Left lung (tissue), 10 donors: ENCODE results near the gene HDAC7. TPM values are rescaled to one million over a fixed set of nuclear protein-coding genes. Genes with fewer than 3 reads are reported as not detected.
A peak's percentile ranks its signal among the peaks of the same experiment; 100 is the strongest.

Experiments
- ATAC-seq: fragments of 200-7000 bp; cut with Tn5 transposase; one replicate; pipeline ENCODE4 v1.9.1; 2020; ENCODE audit warnings: moderate library complexity
- DNase-seq, 4 donors: peaks; one replicate each; pipeline ENCODE4 v3.0.0-alpha.2; 2013 to 2020
- H3K27ac ChIP-seq, 2 donors: fragments of 200-600 bp; sonication (generic) in 1 of 2; one replicate each; pipeline versions ENCODE4 v1.5.0 to v1.8.0; 2020 to 2021
- H3K27me3 ChIP-seq, 2 donors: fragments of 200-600 bp; sonication (generic) in 1 of 2; one replicate each; pipeline versions ENCODE4 v1.5.0 to v1.8.0; 2020 to 2021
- H3K36me3 ChIP-seq, 2 donors: fragments of 200-600 bp; sonication (generic) in 1 of 2; one replicate each; pipeline versions ENCODE4 v1.5.0 to v1.8.0; 2020 to 2021
- H3K4me1 ChIP-seq, 2 donors: fragments of 200-600 bp; one replicate each; pipeline ENCODE4 v1.8.0; 2021
- H3K4me3 ChIP-seq, 2 donors: fragments of 200-600 bp; sonication (generic) in 1 of 2; one replicate each; pipeline versions ENCODE4 v1.5.0 to v1.8.0; 2020 to 2021; ENCODE audit warnings: mild to moderate bottlenecking in 1 of 2
- H3K9me3 ChIP-seq, 2 donors: fragments of 200-600 bp; sonication (generic) in 1 of 2; one replicate each; pipeline versions ENCODE4 v1.5.0 to v1.8.0; 2020 to 2021
- CTCF ChIP-seq, 2 donors: fragments of 200-600 bp; sonication (generic) in 1 of 2; IDR thresholded peaks; one replicate each; pipeline versions ENCODE4 v1.5.0 to v1.8.0; 2021; ENCODE audit warnings: antibody characterized with exemption in 2 of 2
- intact Hi-C, 2 donors: fragments of 100-400 bp; cut with DNase I; formaldehyde crosslinking; loops; one replicate each; pipeline versions ENCODE4 v1.11.2 to v1.14.2; 2022
- polyA plus RNA-seq, 6 donors: library from polyadenylated mRNA; unstranded; fragments of 120-200 nt; gene quantifications; one replicate each; pipeline ENCODE4 v1.2.1, GENCODE V29; 2013; ENCODE audit not compliant: insufficient read length in 6 of 6
- total RNA-seq, 2 donors: library from RNA; stranded (reverse); fragmentation: NEBNext Ultra II Directional; extraction: Animal tissue kit (Norgen Biotek cat#: 25700); gene quantifications; one replicate each; pipeline ENCODE4 v1.2.1, GENCODE V29; 2021
- donor health status: DM: no; HTN: yes; CAD: no.
- donor health status: DM: no; HTN: no; CAD: no.

HDAC7 gene
- total and polyA plus RNA-seq, 8 donors = 69.1 to 115 (median 84.1) TPM

GRCh38 chr12:47772094-47772660 lies 47.5 kb downstream of the HDAC7 start:
- Histone ChIP-seq H3K4me1 (peaks cover 16 to 55% of the 10 kb centered on the region in 2 donors), H3K36me3 (no peaks in the 10 kb centered on the region), H3K9me3 (no peaks in the 10 kb centered on the region), H3K27me3 (no peaks in the 10 kb centered on the region), H3K4me3 (no peak overlapping the region), H3K27ac (no peak overlapping the region)
- DNase-seq = no peak
- no peak for TF ChIP-seq CTCF (IDR thresholded peaks at IDR 0.05)
- intact Hi-C loops = loop anchor here in 1 of 2 donors (10.0 kb wide), 1 partner anchor 63 kb away; no protein-coding TSS in a partner anchor
- no peak for ATAC-seq

DNA sequence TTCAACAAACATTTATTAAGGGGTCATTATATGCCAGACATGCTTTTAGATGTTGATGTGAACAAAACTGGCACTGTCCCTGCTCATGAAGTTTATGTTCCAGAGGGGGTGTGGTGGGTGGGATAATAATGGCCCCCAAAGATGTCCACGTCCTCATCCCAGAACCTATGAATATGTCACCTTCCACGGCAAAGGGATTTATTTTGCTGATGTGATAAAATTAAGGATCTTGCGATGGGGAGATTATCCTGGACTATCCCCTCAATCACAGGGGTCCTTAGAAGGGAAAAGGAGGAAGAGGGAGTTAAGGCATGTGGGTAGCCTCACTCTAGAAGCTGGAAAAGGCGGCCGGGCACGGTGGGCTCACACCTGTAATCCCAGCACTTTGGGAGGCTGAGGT lies 48.4 kb downstream of the HDAC7 start:
- DNase-seq = no peak
- no peaks in the 10 kb centered on the region for H3K36me3 ChIP-seq
- ATAC-seq = no peak
- no peak for TF ChIP-seq CTCF (IDR thresholded peaks at IDR 0.05)
- H3K9me3 ChIP-seq = no peaks in the 10 kb centered on the region
- intact Hi-C loops = loop anchor here in 1 of 2 donors (10.0 kb wide), 1 partner anchor 63 kb away; no protein-coding TSS in a partner anchor
- H3K4me3 ChIP-seq = no peak overlapping the region
- H3K27me3 ChIP-seq = no peaks in the 10 kb centered on the region
- H3K4me1 ChIP-seq = peaks cover 15 to 47% of the 10 kb centered on the region in 2 donors
- no peak overlapping the region for H3K27ac ChIP-seq

GRCh38 chr12:47770086-47770726 lies 49.5 kb downstream of the HDAC7 start:
- TF ChIP-seq CTCF (IDR thresholded peaks at IDR 0.05) = no peak

DNA sequence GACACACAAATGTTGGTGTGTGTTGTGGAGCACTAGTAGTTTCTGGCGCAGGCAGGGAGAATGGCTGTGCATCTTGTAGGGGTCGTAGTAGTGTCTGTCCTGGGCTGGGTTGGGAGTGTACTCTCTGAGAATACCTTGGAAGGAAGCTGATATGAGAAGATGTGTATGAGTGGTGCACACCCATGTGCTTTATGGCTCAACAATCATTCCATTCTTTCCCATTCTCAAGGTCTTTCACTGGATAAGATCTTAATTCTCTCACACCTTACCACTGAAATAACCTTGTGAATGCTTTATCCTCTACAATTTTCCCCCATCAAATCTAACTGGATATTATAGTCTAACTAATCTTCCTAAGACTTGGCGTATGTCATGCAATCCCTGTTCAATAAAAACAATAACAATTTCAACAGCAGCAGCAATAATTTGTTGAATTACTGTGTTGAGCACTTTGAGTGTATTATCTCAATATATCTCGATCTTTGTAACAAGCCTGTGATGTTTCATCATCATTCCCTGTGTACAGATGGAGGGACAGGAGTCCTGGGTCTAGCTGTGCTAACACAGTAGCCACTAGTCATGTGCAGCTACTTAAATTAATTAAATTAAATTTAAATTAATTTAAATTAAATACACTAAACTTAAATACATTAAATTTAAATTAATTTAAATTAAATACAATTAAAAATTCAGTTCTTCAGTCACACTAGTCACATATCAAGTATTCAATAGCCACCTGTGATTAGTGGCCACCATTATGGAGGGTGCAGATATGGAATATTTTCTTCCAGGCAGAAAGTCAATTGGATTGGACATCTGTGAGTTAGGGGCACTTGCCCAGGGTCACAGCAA lies 50.2 kb downstream of the HDAC7 start:
- Histone ChIP-seq H3K4me1 (peaks cover 8 to 28% of the 10 kb centered on the region in 2 donors), H3K27me3 (no peaks in the 10 kb centered on the region), H3K4me3 (no peak overlapping the region), H3K9me3 (no peaks in the 10 kb centered on the region), H3K36me3 (no peaks in the 10 kb centered on the region), H3K27ac (peak overlapping the region in 1 of 2 donors; percentile 34)
- intact Hi-C loops = loop anchor here in 1 of 2 donors (10.0 kb wide), 1 partner anchor 65 kb away; no protein-coding TSS in a partner anchor
- no peak for TF ChIP-seq CTCF (IDR thresholded peaks at IDR 0.05)
- ATAC-seq (no peak), DNase-seq (no peak)

More at GRCh38 chr12:47770086-47770726, 49.5 kb downstream of the HDAC7 start:
- no peaks in the 10 kb centered on the region for H3K36me3 ChIP-seq
- peaks cover 13 to 36% of the 10 kb centered on the region in 2 donors for H3K4me1 ChIP-seq
- intact Hi-C loops = loop anchor here in 1 of 2 donors (10.0 kb wide), 1 partner anchor 65 kb away; no protein-coding TSS in a partner anchor
- peak; percentile 64 for ATAC-seq
- H3K9me3 ChIP-seq = no peaks in the 10 kb centered on the region
- H3K4me3 ChIP-seq = no peak overlapping the region
- peak overlapping the region in 1 of 2 donors; percentile 34 for H3K27ac ChIP-seq
- H3K27me3 ChIP-seq = no peaks in the 10 kb centered on the region
- DNase-seq = peak in 1 of 4 donors; percentile 42
